Ishikawa (cell line): ENCODE results near the gene LAMC3.

Source experiments
- CEBPB ChIP-seq: IDR thresholded peaks from 2 replicates; pipeline ENCODE4 v1.6.1; 2012
- CREB1 ChIP-seq: IDR thresholded peaks from 2 replicates; pipeline ENCODE4 v1.6.1; 2012; ENCODE audit warnings: low read depth
- EGR1 ChIP-seq: IDR thresholded peaks from 2 replicates; pipeline ENCODE4 v1.6.1; 2012
- EP300 ChIP-seq: IDR thresholded peaks from 2 replicates; pipeline ENCODE4 v1.6.1; 2012; ENCODE audit warnings: borderline replicate concordance
- FOXM1 ChIP-seq: IDR thresholded peaks from 2 replicates; pipeline ENCODE4 v1.6.1; 2012; ENCODE audit warnings: low read depth, borderline replicate concordance
- MAX ChIP-seq: IDR thresholded peaks from 2 replicates; pipeline ENCODE4 v1.6.1; 2012
- NFIC ChIP-seq: IDR thresholded peaks from 2 replicates; pipeline ENCODE4 v1.6.1; 2012
- RAD21 ChIP-seq: IDR thresholded peaks from 2 replicates; pipeline ENCODE4 v1.6.1; 2012; ENCODE audit warnings: low read depth
- REST ChIP-seq: IDR thresholded peaks from 2 replicates; pipeline ENCODE4 v1.6.1; 2012; ENCODE audit warnings: low read depth, mild to moderate bottlenecking
- TAF1 ChIP-seq: IDR thresholded peaks from 2 replicates; pipeline ENCODE4 v1.6.1; 2012; ENCODE audit warnings: low read depth, mild to moderate bottlenecking
- TCF12 ChIP-seq: IDR thresholded peaks from 2 replicates; pipeline ENCODE4 v1.6.1; 2012; ENCODE audit warnings: low read depth
- TEAD4 ChIP-seq: IDR thresholded peaks from 2 replicates; pipeline ENCODE4 v1.6.1; 2012
- USF1 ChIP-seq: IDR thresholded peaks from 2 replicates; pipeline ENCODE4 v1.6.1; 2012
- YY1 ChIP-seq: IDR thresholded peaks from 2 replicates; pipeline ENCODE4 v1.6.1; 2012; ENCODE audit warnings: low read depth
- ZBTB7A ChIP-seq: IDR thresholded peaks from 2 replicates; pipeline ENCODE4 v1.6.1; 2012; ENCODE audit warnings: low read depth

LAMC3 gene

GRCh38 chr9:131068076-131068816 lies 59.3 kb downstream of the LAMC3 start:
- TF ChIP-seq CEBPB (no peak), EGR1 (no peak)

GRCh38 chr9:131069699-131070098 lies 60.7 kb downstream of the LAMC3 start:
- TF ChIP-seq REST (no peak), ZBTB7A (no peak), TEAD4 (no peak), CEBPB (no peak), YY1 (no peak), EP300 (no peak), USF1 (no peak), FOXM1 (no peak), NFIC (no peak), EGR1 (no peak)

GRCh38 chr9:131072107-131072870 lies 63.3 kb downstream of the LAMC3 start:
- TF ChIP-seq TAF1 (no peak), TEAD4 (no peak), YY1 (no peak), CREB1 (no peak), ZBTB7A (no peak), EGR1 (no peak), USF1 (no peak), MAX (no peak), FOXM1 (no peak), RAD21 (no peak), NFIC (no peak), EP300 (no peak), TCF12 (no peak), CEBPB (no peak), REST (no peak)

- TF ChIP-seq ZBTB7A, result no peak
- TF ChIP-seq REST, result no peak
- TF ChIP-seq FOXM1, result no peak
- no peak for TF ChIP-seq TCF12
Measured at GRCh38 chr9:131072871-131073237, 63.9 kb downstream of the LAMC3 start.
